HL-60 (cell line): ENCODE results near the gene FCN1.

Source experiments
- CTCF ChIP-seq: IDR thresholded peaks from one replicate; pipeline ENCODE4 v1.5.1; 2011; ENCODE audit warnings: low read length, control low read depth, inconsistent platforms; ENCODE audit not compliant: insufficient read depth
- POLR2AphosphoS5 ChIP-seq: IDR thresholded peaks from 2 replicates; pipeline ENCODE4 v1.6.1; 2012; ENCODE audit warnings: low read depth
- SPI1 ChIP-seq: IDR thresholded peaks from 2 replicates; pipeline ENCODE4 v1.6.1; 2012; ENCODE audit warnings: low read depth, mild to moderate bottlenecking, borderline replicate concordance
- TF ChIP-seq, protein P1 (sequence below): IDR thresholded peaks from 2 replicates; pipeline ENCODE4 v1.6.1; 2012; ENCODE audit warnings: low read depth; ENCODE audit not compliant: insufficient replicate concordance

DNA sequence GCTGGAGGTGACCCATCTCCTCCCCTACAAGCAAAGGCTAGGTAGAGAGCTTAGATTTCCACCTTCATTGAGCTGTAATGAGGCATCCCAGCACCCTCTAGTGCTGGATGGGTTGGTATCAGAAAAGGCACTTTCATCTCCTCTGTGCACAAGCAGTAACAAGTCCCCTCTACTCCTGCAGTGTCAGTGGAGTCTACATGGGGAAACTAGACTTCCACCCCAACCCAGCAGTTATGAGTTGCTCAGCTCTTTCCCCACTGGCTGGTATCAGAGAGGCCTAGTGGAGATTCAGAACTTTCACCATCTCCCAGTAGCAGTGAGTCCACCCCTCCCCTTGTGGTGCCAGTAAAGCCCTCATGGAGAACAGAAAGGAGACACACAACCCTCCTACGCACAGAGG is 17.9 kb downstream of the FCN1 start:
- TF ChIP-seq CTCF (no peak), POLR2AphosphoS5 (no peak), SPI1 (no peak)
- TF ChIP-seq, protein P1, sequence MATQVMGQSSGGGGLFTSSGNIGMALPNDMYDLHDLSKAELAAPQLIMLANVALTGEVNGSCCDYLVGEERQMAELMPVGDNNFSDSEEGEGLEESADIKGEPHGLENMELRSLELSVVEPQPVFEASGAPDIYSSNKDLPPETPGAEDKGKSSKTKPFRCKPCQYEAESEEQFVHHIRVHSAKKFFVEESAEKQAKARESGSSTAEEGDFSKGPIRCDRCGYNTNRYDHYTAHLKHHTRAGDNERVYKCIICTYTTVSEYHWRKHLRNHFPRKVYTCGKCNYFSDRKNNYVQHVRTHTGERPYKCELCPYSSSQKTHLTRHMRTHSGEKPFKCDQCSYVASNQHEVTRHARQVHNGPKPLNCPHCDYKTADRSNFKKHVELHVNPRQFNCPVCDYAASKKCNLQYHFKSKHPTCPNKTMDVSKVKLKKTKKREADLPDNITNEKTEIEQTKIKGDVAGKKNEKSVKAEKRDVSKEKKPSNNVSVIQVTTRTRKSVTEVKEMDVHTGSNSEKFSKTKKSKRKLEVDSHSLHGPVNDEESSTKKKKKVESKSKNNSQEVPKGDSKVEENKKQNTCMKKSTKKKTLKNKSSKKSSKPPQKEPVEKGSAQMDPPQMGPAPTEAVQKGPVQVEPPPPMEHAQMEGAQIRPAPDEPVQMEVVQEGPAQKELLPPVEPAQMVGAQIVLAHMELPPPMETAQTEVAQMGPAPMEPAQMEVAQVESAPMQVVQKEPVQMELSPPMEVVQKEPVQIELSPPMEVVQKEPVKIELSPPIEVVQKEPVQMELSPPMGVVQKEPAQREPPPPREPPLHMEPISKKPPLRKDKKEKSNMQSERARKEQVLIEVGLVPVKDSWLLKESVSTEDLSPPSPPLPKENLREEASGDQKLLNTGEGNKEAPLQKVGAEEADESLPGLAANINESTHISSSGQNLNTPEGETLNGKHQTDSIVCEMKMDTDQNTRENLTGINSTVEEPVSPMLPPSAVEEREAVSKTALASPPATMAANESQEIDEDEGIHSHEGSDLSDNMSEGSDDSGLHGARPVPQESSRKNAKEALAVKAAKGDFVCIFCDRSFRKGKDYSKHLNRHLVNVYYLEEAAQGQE: no peak
